Peyer's patch (tissue), 4 donors: Measurements from ENCODE around the gene AGAP3. TPM values are rescaled to one million over a fixed set of nuclear protein-coding genes. Genes with fewer than 3 reads are reported as not detected.

Experiments used
- DNase-seq, 3 donors: peaks; one replicate each; pipeline ENCODE4 v3.0.0-alpha.2; 2017 to 2019
- H3K27ac ChIP-seq, 4 donors: fragments of 200-600 bp; sonication (generic); one replicate each; pipeline ENCODE4 v1.5.1; 2016 to 2019
- H3K27me3 ChIP-seq, 2 donors: fragments of 200-600 bp; sonication (generic); one replicate each; pipeline ENCODE4 v1.5.1; 2019
- H3K36me3 ChIP-seq, 3 donors: fragments of 200-600 bp; sonication (generic); one replicate each; pipeline ENCODE4 v1.5.1; 2016 to 2019
- H3K4me1 ChIP-seq, 4 donors: fragments of 200-600 bp; sonication (generic); one replicate each; pipeline ENCODE4 v1.5.1; 2016 to 2019
- H3K4me3 ChIP-seq, 4 donors: fragments of 200-600 bp; sonication (generic); 1 replicate in 3 of 4; 2 replicates in 1 of 4; pipeline ENCODE4 v1.5.1; 2016 to 2019; ENCODE audit warnings: mild to moderate bottlenecking in 1 of 4
- H3K9me3 ChIP-seq, 4 donors: fragments of 200-600 bp; sonication (generic); one replicate each; pipeline ENCODE4 v1.5.1; 2016 to 2019; ENCODE audit warnings: mild to moderate bottlenecking in 1 of 4
- CTCF ChIP-seq, 6 experiments: fragments of 450-650 bp in 4 of 6; fragments of 200-600 bp in 2 of 6; sonication (generic) in 1 of 6; IDR thresholded peaks; one replicate each; pipeline ENCODE4 v1.5.1; 2017 to 2019; ENCODE audit warnings: antibody characterized with exemption in 6 of 6, mild to moderate bottlenecking in 3 of 6, moderate library complexity in 1 of 6
- POLR2A ChIP-seq, 2 donors: fragments of 450-650 bp; IDR thresholded peaks; one replicate each; pipeline ENCODE4 v1.5.1; 2017; ENCODE audit warnings: antibody characterized with exemption in 2 of 2, mild to moderate bottlenecking in 2 of 2, moderate library complexity in 2 of 2
- total RNA-seq, 4 donors: library from RNA; depleted of rRNA; stranded (reverse); fragments of >200 nt; gene quantifications; one replicate each; pipeline ENCODE4 v1.1.0, GENCODE V29; 2016

The AGAP3 gene
- total RNA-seq, 4 donors from 2014 or later = 91.6 to 123 (median 101) TPM

GRCh38 chr7:151150388-151150787, 64.1 kb downstream of the AGAP3 start:
- Histone ChIP-seq H3K27me3 (no peaks in the 10 kb centered on the region), H3K4me1 (no peaks in the 10 kb centered on the region), H3K9me3 (no peaks in the 10 kb centered on the region), H3K4me3 (no peak overlapping the region), H3K36me3 (no peaks in the 10 kb centered on the region), H3K27ac (no peak overlapping the region)
- DNase-seq = peak in 2 of 3 donors; percentile 41 to 62
- TF ChIP-seq CTCF (IDR thresholded peaks at IDR 0.05) (no peak), POLR2A (IDR thresholded peaks at IDR 0.05) (no peak)

GRCh38 chr7:151152643-151153513, 66.6 kb downstream of the AGAP3 start:
- DNase-seq = no peak
- no peaks in the 10 kb centered on the region for H3K9me3 ChIP-seq
- TF ChIP-seq CTCF (IDR thresholded peaks at IDR 0.05) (no peak), POLR2A (IDR thresholded peaks at IDR 0.05) (no peak)
- no peaks in the 10 kb centered on the region for H3K4me1 ChIP-seq
- H3K27me3 ChIP-seq = no peaks in the 10 kb centered on the region
- H3K4me3 ChIP-seq = no peak overlapping the region
- H3K36me3 ChIP-seq = no peaks in the 10 kb centered on the region
- H3K27ac ChIP-seq = no peak overlapping the region

- TF ChIP-seq POLR2A (IDR thresholded peaks at IDR 0.05) = no peak
- no peak for TF ChIP-seq CTCF (IDR thresholded peaks at IDR 0.05)
- H3K4me1 ChIP-seq = no peaks in the 10 kb centered on the region
- H3K9me3 ChIP-seq = no peaks in the 10 kb centered on the region
- no peak for DNase-seq
- no peak overlapping the region for H3K27ac ChIP-seq
- no peaks in the 10 kb centered on the region for H3K36me3 ChIP-seq
- no peak overlapping the region for H3K4me3 ChIP-seq
- H3K27me3 ChIP-seq = no peaks in the 10 kb centered on the region
These were observed 71.5 kb downstream of the AGAP3 start for GRCh38 chr7:151157645-151158329.

- DNase-seq = no peak
- H3K36me3 ChIP-seq = no peaks in the 10 kb centered on the region
- H3K9me3 ChIP-seq = no peaks in the 10 kb centered on the region
- H3K4me1 ChIP-seq = peaks cover 0 to 3% (median 1%) of the 10 kb centered on the region in 4 donors
- no peak overlapping the region for H3K27ac ChIP-seq
- no peak overlapping the region for H3K4me3 ChIP-seq
- no peak for TF ChIP-seq POLR2A (IDR thresholded peaks at IDR 0.05)
- no peak for TF ChIP-seq CTCF (IDR thresholded peaks at IDR 0.05)
- H3K27me3 ChIP-seq = peaks cover 0 to 6% of the 10 kb centered on the region in 2 donors
These were observed 75.5 kb downstream of the AGAP3 start for GRCh38 chr7:151161757-151162156.

GRCh38 chr7:151166629-151167196, 80.4 kb downstream of the AGAP3 start:
- DNase-seq = no peak
- Histone ChIP-seq H3K27ac (no peak overlapping the region), H3K4me3 (peak overlapping the region in 3 of 4 donors; percentile 49 to 53 (median 52)), H3K36me3 (no peaks in the 10 kb centered on the region), H3K4me1 (peaks cover 0 to 20% (median 10%) of the 10 kb centered on the region in 4 donors), H3K9me3 (no peaks in the 10 kb centered on the region), H3K27me3 (peaks cover 0 to 27% of the 10 kb centered on the region in 2 donors)
- no peak for TF ChIP-seq CTCF (IDR thresholded peaks at IDR 0.05)
- no peak for TF ChIP-seq POLR2A (IDR thresholded peaks at IDR 0.05)
